ENCODE data around the gene EIPR1.

DNA sequence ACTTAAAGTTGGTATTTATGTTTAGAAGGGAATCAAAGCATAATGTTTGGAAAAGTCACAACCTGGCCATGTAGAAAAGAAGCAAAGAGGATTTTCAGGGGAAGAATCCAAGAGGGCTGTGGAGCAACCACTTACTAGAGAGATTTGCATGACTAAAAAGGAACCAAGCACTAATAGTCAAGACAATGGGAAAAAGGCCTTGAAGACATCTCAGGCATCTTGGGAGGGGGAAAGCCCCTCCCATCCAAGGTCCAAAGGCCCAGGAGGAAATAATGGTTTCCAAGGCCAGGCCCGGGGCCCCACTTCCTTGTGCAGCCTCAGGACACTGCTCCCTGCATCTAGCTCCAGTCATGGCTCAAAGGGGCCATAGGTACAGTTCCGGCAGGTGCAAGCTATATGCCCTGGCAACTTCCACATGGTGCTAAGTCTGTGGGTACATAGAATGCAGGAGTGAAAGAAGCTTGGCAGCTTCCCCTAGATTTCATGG, 128.1 kb downstream of the EIPR1 start:
- TF ChIP-seq YY1 (IDR thresholded peaks at IDR 0.05; ENCODE audit: insufficient read depth, insufficient read length) (no peak), ZNF274 (IDR thresholded peaks at IDR 0.05; ENCODE audit: low read depth, low read length) (no peak), SUZ12 (IDR thresholded peaks at IDR 0.05; ENCODE audit: extremely low read depth, insufficient read depth, insufficient read length) (no peak)
